ENCODE data around the gene OSBPL7.

DNA sequence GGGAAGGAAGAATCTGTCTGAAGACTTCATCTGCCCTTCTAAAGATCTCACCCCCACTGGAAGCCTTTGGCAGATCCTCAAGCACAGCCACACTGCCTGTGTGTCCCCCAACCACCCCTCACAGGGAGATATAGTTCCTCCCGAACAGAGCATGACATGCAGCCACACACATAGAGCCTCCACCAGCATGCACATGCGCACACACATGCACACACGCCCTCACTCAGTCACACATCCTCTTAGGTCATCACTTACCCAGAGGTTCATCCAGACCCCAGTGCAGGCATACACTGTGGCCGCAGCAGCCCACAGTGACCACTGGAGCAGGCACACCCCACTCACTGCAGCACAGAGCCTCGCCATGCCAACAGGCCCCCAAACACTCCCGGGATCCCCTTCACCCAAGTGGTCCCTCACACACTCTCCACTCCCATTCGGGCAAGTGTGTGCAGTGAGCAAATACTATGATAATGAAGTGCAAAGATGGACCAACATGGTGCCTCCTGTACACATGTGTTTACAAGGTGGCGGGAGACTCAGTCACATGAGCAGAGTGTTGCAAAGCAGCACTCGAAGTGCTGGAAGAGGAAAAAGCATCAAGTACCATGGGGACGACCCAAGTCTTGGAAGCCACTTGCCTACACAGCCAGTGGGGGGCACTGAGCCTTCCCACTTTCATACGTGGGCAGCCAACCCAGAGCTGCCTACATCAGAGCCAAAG is 46.4 kb upstream of the OSBPL7 start:
- TF ChIP-seq, protein P1, sequence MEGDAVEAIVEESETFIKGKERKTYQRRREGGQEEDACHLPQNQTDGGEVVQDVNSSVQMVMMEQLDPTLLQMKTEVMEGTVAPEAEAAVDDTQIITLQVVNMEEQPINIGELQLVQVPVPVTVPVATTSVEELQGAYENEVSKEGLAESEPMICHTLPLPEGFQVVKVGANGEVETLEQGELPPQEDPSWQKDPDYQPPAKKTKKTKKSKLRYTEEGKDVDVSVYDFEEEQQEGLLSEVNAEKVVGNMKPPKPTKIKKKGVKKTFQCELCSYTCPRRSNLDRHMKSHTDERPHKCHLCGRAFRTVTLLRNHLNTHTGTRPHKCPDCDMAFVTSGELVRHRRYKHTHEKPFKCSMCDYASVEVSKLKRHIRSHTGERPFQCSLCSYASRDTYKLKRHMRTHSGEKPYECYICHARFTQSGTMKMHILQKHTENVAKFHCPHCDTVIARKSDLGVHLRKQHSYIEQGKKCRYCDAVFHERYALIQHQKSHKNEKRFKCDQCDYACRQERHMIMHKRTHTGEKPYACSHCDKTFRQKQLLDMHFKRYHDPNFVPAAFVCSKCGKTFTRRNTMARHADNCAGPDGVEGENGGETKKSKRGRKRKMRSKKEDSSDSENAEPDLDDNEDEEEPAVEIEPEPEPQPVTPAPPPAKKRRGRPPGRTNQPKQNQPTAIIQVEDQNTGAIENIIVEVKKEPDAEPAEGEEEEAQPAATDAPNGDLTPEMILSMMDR (IDR thresholded peaks at IDR 0.05) = no peak
- no peak for TF ChIP-seq POLR2A (IDR thresholded peaks at IDR 0.05)
